Brain microvascular endothelial cell (primary cell): ENCODE results near the gene BMAL1.
"Not testable (repeated sequence)": the region's sequence is repeated elsewhere in the genome, so short reads cannot be mapped to it uniquely, and the experiment has no call there.

ENCODE experiments used
- DNase-seq: peaks from one replicate; pipeline ENCODE4 v3.0.0-alpha.2; 2020
- H3K27ac ChIP-seq: fragments of 250-450 bp; sonication (Bioruptor Pico); 2 replicates; pipeline ENCODE4 v1.5.1; 2020; ENCODE audit warnings: mild to moderate bottlenecking, moderate library complexity
- H3K27me3 ChIP-seq: fragments of 250-450 bp; sonication (Bioruptor Pico); replicated peaks from 2 replicates; pipeline ENCODE4 v1.5.1; 2020; ENCODE audit warnings: mild to moderate bottlenecking
- H3K36me3 ChIP-seq: fragments of 250-450 bp; sonication (Bioruptor Pico); replicated peaks from 2 replicates; pipeline ENCODE4 v1.5.1; 2020; ENCODE audit warnings: mild to moderate bottlenecking
- H3K4me3 ChIP-seq: 2 replicates; pipeline ENCODE4 v1.5.1; 2011; ENCODE audit warnings: low read depth, mild to moderate bottlenecking, control low read depth, low read length, moderate library complexity
- in situ Hi-C: cut with HindIII; loops from 2 replicates; pipeline ENCODE4 v1.10.0; 2017; ENCODE audit warnings: low sequenced_read_pairs, low pct_ligation_motif_present
- TF ChIP-seq, protein P1 (sequence below): IDR thresholded peaks from 2 replicates; pipeline ENCODE4 v1.5.1; 2011; ENCODE audit warnings: low read depth, mild to moderate bottlenecking, moderate library complexity, low read length, control low read depth, inconsistent platforms; ENCODE audit errors: missing control alignments

BMAL1 gene

DNA sequence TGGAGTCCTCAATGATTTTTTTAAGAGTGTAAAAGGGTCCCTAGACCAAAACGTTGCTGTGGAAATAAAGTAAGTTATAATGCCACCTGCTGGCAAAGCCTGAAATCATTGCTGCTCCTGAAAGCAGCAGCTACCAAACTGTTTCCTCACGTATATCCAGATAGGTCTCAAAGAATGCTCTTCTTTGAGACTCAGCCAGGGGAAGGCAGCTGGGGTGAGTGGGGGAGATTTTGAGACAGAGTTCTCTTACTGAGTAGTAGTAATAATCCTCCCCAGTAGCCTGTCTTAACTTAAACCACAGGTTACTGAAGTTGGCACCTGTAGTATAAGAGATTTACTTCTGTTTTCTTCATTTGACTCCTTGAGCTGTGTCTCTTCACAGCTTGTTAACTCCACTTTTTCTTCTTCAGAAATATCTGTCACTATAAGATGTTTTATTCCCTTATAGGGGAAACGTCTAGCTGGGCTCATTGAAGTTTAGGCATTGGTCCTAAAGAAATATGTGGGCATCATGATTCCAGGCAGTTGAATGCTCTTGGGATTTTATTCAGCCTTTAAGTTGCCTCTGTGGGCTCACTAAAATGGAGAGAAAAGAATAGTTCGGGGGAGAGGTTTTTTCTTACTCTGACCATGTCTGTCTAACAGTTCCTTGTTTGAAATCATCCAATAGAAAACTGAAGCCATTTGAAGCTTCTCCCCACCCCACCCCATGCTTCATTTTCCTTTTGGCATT is 107.5 kb downstream of the BMAL1 start:
- Histone ChIP-seq H3K4me3 (no peak overlapping the region), H3K36me3 (peaks cover 16% of the 10 kb centered on the region), H3K27me3 (no peaks in the 10 kb centered on the region), H3K27ac (no peak overlapping the region)
- in situ Hi-C loops = no loop called here
- TF ChIP-seq, protein P1, sequence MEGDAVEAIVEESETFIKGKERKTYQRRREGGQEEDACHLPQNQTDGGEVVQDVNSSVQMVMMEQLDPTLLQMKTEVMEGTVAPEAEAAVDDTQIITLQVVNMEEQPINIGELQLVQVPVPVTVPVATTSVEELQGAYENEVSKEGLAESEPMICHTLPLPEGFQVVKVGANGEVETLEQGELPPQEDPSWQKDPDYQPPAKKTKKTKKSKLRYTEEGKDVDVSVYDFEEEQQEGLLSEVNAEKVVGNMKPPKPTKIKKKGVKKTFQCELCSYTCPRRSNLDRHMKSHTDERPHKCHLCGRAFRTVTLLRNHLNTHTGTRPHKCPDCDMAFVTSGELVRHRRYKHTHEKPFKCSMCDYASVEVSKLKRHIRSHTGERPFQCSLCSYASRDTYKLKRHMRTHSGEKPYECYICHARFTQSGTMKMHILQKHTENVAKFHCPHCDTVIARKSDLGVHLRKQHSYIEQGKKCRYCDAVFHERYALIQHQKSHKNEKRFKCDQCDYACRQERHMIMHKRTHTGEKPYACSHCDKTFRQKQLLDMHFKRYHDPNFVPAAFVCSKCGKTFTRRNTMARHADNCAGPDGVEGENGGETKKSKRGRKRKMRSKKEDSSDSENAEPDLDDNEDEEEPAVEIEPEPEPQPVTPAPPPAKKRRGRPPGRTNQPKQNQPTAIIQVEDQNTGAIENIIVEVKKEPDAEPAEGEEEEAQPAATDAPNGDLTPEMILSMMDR = peak; percentile 79
- peak; percentile 60 for DNase-seq

DNA sequence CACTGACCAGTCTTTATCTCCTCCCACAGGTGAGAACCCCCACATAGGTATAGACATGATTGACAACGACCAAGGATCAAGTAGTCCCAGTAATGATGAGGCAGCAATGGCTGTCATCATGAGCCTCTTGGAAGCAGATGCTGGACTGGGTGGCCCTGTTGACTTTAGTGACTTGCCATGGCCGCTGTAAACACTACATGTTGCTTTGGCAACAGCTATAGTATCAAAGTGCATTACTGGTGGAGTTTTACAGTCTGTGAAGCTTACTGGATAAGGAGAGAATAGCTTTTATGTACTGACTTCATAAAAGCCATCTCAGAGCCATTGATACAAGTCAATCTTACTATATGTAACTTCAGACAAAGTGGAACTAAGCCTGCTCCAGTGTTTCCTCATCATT is 109.0 kb downstream of the BMAL1 start:
- Histone ChIP-seq H3K27ac (no peak overlapping the region), H3K4me3 (no peak overlapping the region), H3K36me3 (peaks cover 16% of the 10 kb centered on the region), H3K27me3 (no peaks in the 10 kb centered on the region)
- in situ Hi-C loops = no loop called here
- no peak for DNase-seq
- TF ChIP-seq, protein P1 = no peak

DNA sequence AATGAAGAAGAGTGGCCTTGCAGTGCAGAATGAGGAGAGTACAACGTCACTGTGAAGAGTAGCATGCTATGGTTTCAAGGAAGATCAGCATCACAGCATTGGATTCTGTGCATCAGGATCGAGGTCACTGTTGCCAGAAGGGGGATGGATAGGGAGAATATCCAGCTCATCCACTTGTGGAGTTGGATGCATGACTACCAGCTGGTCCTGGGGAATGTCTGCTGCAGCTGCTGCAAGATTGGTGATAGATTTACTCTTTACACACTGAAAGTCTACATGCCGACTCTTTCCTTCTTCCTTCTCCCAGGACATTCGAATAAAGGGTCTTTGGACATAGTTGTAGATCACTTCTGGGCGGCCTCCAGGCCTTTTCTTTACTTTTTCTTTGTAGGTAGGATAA is 111.2 kb downstream of the BMAL1 start:
- TF ChIP-seq, protein P1 = no peak
- DNase-seq = no peak
- Histone ChIP-seq H3K36me3 (peaks cover 16% of the 10 kb centered on the region), H3K27me3 (no peaks in the 10 kb centered on the region), H3K27ac (no peak overlapping the region), H3K4me3 (no peak overlapping the region)
- in situ Hi-C loops = no loop called here

DNA sequence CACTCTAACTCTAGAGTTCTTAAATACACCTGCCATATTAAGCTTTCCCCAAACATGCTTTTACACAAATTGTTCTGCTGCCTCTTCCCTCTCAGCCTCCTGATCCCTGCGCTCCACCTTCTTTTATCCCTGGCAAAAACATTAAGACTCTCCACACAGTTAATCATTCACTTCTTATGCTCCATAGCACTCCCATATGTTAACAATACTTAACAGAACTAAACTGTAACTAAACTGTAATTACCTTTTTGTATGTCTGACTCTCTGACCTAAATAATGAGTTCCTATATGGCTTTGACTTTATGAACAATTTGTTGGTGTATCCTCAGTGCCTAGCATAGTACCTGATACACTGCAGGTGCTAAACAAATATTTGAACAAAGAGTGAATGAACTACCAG is 113.6 kb downstream of the BMAL1 start:
- in situ Hi-C loops = no loop called here
- Histone ChIP-seq H3K36me3 (peaks cover 16% of the 10 kb centered on the region), H3K27ac (no peak overlapping the region), H3K4me3 (no peak overlapping the region), H3K27me3 (no peaks in the 10 kb centered on the region)
- DNase-seq = no peak
- TF ChIP-seq, protein P1 = no peak

DNA sequence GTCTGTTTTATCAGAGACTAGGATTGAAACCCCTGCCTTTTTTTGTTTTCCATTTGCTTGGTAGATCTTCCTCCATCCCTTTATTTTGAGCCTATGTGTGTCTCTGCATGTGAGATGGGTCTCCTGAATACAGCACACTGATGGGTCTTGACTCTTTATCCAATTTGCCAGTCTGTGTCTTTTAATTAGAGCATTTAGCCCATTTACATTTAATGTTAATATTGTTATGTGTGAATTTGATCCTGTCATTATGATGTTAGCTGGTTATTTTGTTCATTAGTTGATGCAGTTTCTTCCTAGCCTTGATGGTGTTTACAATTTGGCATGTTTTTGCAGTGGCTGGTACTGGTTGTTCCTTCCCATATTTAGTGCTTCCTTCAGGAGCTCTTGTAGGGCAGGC is 120.7 kb downstream of the BMAL1 start:
- H3K36me3 ChIP-seq, in situ Hi-C loops, H3K27ac ChIP-seq, H3K4me3 ChIP-seq, DNase-seq, H3K27me3 ChIP-seq: not testable (repeated sequence)

DNA sequence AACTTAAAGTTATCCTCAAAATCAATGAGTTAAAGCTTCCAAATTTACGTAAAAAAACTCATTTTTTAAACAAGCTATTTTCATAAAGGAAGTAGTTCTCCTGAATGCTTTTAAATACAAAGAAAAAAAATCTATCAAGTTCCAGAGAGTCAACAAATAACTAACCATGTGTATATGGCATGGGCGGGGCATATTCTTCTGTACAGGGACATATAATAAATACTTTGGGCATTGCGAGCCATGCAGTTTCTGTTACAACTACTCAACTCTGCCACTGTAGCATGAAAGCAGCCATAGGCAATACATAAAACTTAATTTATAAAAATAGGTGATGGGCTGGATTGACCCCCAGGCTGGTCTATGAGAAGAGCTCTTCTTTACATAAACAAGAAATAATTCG is 127.6 kb downstream of the BMAL1 start:
- DNase-seq = no peak
- Histone ChIP-seq H3K27ac (no peak overlapping the region), H3K36me3 (peaks cover 6% of the 10 kb centered on the region), H3K27me3 (no peaks in the 10 kb centered on the region), H3K4me3 (no peak overlapping the region)
- TF ChIP-seq, protein P1 = no peak
- in situ Hi-C loops = no loop called here
